K562 (cell line): Measurements from ENCODE around the gene SCO1.

ENCODE experiments used
- CTCF ChIP-seq, 3 experiments: IDR thresholded peaks in 2 of 3; conservative IDR thresholded peaks in 1 of 3; 2 replicates each; pipeline ENCODE4 v1.5.1; 2011 to 2012; ENCODE audit warnings: low read length in 3 of 3, mild to moderate bottlenecking in 3 of 3, control low read depth in 2 of 3, improper control_type of control experiment in 1 of 3, inconsistent platforms in 1 of 3, low read depth in 1 of 3, mixed read lengths in 1 of 3, moderate library complexity in 1 of 3; ENCODE audit not compliant: insufficient read depth in 2 of 3
- ELF1 ChIP-seq: fragments of 200-800 bp; sonication (Bioruptor generic); IDR thresholded peaks from 2 replicates; pipeline ENCODE4 v1.6.1; 2016; ENCODE audit warnings: missing genetic modification characterization, missing compliant biosample characterization

- TF ChIP-seq ELF1 (tag): no peak
- no peak for TF ChIP-seq CTCF (IDR thresholded peaks at IDR 0.05 in 2 of 3, conservative IDR thresholded peaks at IDR 0.05 in 1 of 3; ENCODE audit: insufficient read depth in 2 of 3, low read depth in 1 of 3, low read length in 3 of 3)
Measured at GRCh38 chr17:10657879-10658278, 39.5 kb downstream of the SCO1 start.
